C1 segment of cervical spinal cord (tissue), 14 donors: ENCODE data around the gene TSPYL2.

Source experiments
- DNase-seq, 14 donors: peaks; one replicate each; lab custom pipeline; 2025; lab: John Stamatoyannopoulos, UW

Gene TSPYL2

GRCh38 chrX:53080628-53081580 lies 1.3 kb upstream of the TSPYL2 start:
- peak in 1 of 14 donors; percentile 8 for DNase-seq

DNA sequence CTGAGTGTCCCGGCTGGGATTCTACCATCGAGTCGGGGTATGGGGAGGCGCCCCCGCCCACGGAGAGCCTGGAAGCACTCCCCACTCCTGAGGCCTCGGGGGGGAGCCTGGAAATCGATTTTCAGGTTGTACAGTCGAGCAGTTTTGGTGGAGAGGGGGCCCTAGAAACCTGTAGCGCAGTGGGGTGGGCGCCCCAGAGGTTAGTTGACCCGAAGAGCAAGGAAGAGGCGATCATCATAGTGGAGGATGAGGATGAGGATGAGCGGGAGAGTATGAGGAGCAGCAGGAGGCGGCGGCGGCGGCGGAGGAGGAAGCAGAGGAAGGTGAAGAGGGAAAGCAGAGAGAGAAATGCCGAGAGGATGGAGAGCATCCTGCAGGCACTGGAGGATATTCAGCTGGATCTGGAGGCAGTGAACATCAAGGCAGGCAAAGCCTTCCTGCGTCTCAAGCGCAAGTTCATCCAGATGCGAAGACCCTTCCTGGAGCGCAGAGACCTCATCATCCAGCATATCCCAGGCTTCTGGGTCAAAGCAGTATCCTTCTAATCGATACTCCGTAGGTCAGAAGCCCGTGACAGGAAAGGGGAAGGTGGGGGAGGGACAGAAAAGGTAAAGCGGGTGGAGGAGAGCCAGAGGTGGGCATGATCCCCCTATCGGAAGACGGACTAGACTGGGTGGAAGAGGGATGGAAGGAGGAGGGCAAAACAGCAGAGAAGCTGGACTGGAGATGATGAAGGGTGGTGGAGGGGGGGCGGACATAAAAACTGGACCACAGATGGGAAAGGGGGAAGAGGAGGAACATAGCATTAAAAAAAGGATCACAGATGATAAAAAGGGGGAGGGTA lies 828 bp downstream of the TSPYL2 start:
- DNase-seq: peak in 1 of 14 donors; percentile 19

DNA sequence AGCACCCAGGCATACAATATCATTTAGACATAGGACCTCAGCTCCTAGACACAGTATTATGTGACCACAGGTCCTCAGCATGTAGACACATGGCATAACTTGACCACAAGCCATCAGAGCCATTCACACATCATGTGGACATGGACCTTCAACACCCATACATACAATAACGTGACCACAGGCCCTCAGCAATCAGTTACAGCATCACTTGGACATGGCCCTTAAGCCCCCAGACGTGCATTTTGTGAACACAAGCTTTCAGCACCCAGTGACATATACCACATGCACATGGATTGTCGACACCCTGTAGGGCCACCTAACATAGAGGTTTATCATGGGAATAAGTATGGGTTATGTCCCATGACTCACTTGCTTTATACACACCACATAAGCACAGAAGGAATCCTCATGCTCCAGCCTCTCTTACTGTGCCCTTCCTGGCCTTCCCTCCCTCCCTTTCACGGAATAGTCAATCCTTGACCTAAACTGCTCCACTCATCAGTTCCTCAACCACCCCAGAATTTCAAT lies 1.9 kb downstream of the TSPYL2 start:
- peak in 1 of 14 donors; percentile 11 for DNase-seq

DNA sequence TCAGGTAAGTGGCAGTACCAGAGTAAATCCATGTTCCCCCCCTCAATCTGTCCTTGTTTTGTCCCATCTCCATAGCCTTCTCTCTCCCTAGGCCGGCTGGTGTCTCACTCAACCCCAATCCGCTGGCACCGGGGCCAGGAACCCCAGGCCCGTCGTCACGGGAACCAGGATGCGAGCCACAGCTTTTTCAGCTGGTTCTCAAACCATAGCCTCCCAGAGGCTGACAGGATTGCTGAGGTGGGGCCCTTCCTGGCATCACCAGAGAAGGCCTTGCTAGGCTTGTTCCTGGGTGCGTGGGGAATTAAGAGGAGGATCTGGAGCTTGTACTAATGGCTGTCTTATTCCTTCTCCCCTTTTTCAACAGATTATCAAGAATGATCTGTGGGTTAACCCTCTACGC lies 2.7 kb downstream of the TSPYL2 start:
- DNase-seq: no peak

GRCh38 chrX:53085661-53086229 lies 3.6 kb downstream of the TSPYL2 start:
- DNase-seq: no peak

DNA sequence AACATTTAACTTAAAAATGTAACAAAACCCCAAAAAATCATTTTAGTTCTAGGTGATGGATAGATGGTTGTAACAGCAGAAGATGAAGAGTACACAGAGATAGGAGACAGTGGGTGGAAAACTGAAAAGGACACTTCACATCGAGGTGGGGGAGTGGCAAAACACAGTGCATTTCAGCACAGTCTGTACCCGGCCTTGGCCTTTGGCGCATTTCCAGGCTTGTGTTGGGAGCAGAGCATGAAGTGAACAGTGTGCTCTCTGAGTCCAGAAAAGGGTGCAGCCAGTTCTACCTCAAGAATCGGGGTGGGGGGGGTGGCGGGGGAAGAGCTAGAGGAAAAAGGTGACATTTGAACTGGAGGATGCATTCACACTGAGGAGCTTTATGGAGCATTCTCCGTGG lies 4.3 kb downstream of the TSPYL2 start:
- peak in 2 of 14 donors; percentile 18 to 48 for DNase-seq

DNA sequence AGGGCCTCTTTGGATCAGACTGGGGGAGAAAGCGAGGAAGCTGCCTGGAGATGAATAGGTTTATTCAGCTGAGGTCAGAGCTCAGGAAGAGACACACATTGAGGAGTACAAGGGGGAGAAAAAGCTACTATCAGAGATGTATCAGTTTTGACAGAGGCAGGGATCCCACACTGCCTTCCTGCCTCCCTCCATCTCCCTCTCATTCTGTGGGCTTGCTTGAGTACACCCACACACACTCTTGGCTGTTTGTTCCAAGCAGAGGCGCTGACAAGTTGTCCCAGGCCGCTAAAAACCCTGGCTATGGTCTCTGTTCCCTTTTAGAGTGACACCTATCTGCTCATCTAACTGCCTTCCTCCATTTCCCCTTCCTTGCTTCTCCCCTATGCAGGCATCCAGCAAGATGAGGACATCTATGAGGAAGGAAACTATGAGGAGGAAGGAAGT lies 5.2 kb downstream of the TSPYL2 start:
- no peak for DNase-seq

GRCh38 chrX:53088136-53088974 lies 6.2 kb downstream of the TSPYL2 start:
- peak in 7 of 14 donors; percentile 3 to 90 (median 38) for DNase-seq

GRCh38 chrX:53089224-53089842 lies 7.2 kb downstream of the TSPYL2 start:
- peak in 2 of 14 donors; percentile 9 to 61 for DNase-seq

DNA sequence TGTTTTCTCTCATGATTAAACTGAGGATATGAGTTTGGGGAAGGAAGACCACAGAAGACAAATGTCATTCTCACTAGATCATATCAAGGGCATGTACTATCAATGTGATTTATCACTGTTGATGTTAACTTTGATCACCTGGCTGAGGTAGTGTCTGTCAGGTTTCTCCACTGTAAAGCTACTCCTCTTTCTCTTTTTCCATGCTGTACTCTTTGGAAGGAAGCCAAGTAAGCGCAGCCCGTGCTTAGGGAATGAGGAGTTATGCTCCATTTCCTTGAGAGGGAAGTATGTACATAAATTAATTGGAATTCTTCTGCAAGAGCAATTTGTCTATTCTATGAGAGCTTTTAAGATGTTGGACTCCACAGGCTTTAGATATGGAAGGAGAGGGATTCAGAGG lies 7.8 kb downstream of the TSPYL2 start:
- no peak for DNase-seq

- no peak for DNase-seq
Observed at GRCh38 chrX:53091354-53091753, 9.2 kb downstream of the TSPYL2 start.

GRCh38 chrX:53093177-53093655 lies 11.0 kb downstream of the TSPYL2 start:
- DNase-seq: peak in 6 of 14 donors; percentile 3 to 68 (median 32)

DNA sequence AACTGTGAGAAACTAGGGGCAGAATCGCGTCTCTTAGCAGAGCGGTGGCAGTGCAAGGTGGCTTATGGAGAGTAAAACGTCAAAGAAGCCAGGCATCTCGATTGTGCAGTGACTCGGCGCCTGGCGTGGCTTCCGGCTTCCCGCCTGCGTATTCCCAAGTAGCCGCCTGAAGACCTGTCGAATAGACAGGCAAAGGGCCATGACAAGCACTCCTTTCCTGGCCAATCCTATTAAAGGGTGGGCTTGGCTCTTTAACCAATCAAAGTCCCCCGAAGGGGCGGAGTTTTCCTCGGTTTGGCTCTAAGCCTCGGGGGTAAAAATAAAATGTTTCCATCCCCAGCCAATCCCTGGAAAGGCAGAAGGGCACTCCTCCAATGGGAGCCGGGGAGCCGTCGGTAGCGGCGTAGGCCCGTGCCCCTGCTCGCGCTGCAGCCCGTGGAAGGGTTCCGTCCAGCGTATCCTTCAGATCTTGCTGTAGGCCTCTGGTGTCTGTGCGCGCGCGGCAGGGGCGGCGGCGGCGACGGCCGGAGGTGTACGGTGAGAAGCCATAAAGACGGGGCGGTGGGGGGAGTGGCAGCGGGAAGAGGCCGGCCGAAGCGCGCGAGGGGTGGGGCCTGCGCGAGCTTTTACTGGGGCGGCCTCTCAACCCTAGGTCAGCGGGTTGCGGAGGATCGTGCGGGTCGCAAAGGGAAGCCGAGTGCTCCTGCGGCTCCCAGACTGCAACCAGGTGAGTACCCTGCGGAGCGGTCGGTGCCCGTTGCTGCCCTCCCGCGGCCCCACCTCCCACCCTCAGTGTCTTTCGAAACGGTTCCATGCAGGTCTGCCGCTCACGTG lies 11.8 kb downstream of the TSPYL2 start, which contains the start of gene KANTR:
KANTR (plus strand) TSS at position 395 of the 834 bp plus-strand sequence. CDS start 30,131 bp downstream, outside the sequence.
- peak in 13 of 14 donors; percentile 21 to 94 (median 77) for DNase-seq

DNA sequence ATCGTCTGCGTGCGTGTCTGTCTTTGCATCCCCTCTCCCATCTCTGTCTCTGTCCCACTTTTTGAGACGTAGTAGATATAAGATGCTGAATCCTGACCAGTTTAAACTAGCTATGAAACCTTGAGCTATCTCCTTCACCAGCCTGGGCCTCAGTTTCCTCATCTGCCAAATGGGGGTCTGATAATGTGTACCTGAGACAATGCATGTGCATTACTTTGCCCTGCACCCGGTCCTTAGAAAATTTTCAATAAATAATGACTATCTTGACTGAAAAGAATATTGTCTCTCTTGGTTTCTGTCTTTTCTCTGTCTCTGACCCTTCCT lies 12.4 kb downstream of the TSPYL2 start:
- DNase-seq: no peak

DNA sequence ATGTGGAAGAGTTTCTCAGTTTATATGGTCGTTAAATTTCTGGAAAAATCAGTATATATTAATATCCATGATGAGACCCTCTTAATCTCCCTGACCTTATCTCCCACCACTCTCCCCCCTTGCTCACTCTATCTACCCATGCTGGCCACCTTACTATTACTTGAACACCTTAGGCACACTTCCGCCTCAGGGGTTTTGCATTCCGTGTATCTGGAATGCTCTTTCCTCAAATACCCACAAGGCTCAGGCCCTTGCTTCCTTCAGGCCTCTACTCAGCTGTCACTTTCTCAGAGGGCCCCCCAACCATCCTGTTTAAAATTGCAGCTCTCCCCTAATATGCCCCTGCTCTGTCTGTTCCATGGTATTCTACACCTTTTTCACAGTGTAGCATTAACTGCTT lies 13.6 kb downstream of the TSPYL2 start:
- no peak for DNase-seq

GRCh38 chrX:53114864-53115549 lies 32.8 kb downstream of the TSPYL2 start:
- DNase-seq: no peak

- DNase-seq: no peak
Observed at GRCh38 chrX:53115550-53115874, 33.3 kb downstream of the TSPYL2 start.

GRCh38 chrX:53116101-53116500 lies 33.9 kb downstream of the TSPYL2 start:
- no peak for DNase-seq

DNA sequence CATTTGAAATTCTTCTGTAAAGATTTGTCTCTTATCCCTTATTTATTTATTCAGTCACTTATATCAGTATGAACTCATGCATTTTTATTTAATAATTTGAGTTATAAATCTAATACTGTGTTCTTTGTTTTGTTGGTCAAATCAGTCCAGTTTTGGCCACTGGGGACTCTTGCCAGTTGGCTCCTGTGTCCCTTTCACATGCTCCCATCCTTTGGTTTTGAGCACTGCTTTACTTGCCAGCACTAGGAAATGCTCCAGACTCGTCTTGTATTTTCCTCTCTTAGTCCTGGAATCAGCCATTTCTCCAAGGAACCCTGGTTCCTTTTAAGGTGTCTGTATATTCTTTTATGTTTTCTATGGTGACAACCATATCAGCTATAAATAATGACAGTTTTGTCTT lies 39.8 kb downstream of the TSPYL2 start:
- peak in 1 of 14 donors; percentile 31 for DNase-seq
